HG03025 (cell line): ENCODE results near the gene SMIM38.
"Not testable (repeated sequence)": the region's sequence is repeated elsewhere in the genome, so short reads cannot be mapped to it uniquely, and the experiment has no call there.

Source experiments
- ATAC-seq: cut with Tn5 transposase; IDR thresholded peaks from one replicate; pipeline ENCODE4 v1.9.1; 2021; ENCODE audit warnings: mild to moderate bottlenecking, moderate library complexity; ENCODE audit not compliant: unreplicated experiment, low FRiP score

SMIM38 gene

GRCh38 chr11:69137151-69137844, 18.4 kb upstream of the SMIM38 start:
- no peak for ATAC-seq

GRCh38 chr11:69138265-69138664, 17.5 kb upstream of the SMIM38 start:
- ATAC-seq, result no peak

GRCh38 chr11:69140161-69140560, 15.6 kb upstream of the SMIM38 start:
- not testable (repeated sequence) for ATAC-seq

GRCh38 chr11:69140635-69141034, 15.1 kb upstream of the SMIM38 start:
- no peak for ATAC-seq

GRCh38 chr11:69141742-69142141, 14.0 kb upstream of the SMIM38 start:
- no peak for ATAC-seq

GRCh38 chr11:69142895-69143294, 12.8 kb upstream of the SMIM38 start:
- ATAC-seq, result no peak

- no peak for ATAC-seq
Measured at GRCh38 chr11:69144316-69145049, 11.3 kb upstream of the SMIM38 start.

- ATAC-seq, result no peak
Measured at GRCh38 chr11:69145050-69145380, 10.7 kb upstream of the SMIM38 start.

GRCh38 chr11:69148377-69148762, 7.4 kb upstream of the SMIM38 start:
- ATAC-seq, result no peak

- ATAC-seq, result no peak
Measured at GRCh38 chr11:69148806-69149205, 6.9 kb upstream of the SMIM38 start.

GRCh38 chr11:69149338-69150045, 6.2 kb upstream of the SMIM38 start:
- ATAC-seq, result not testable (repeated sequence)

GRCh38 chr11:69150175-69150574, 5.6 kb upstream of the SMIM38 start:
- no peak for ATAC-seq

- ATAC-seq, result no peak
Measured at GRCh38 chr11:69151836-69152235, 3.9 kb upstream of the SMIM38 start.

- ATAC-seq, result no peak
Measured at GRCh38 chr11:69152733-69153421, 2.9 kb upstream of the SMIM38 start.

- no peak for ATAC-seq
Measured at GRCh38 chr11:69153661-69154060, 2.1 kb upstream of the SMIM38 start.

GRCh38 chr11:69154211-69154913, 1.4 kb upstream of the SMIM38 start:
- ATAC-seq, result no peak

- ATAC-seq, result no peak
Measured at GRCh38 chr11:69154938-69155301, 815 bp upstream of the SMIM38 start.

GRCh38 chr11:69156235-69156639, 502 bp downstream of the SMIM38 start:
- ATAC-seq, result no peak

- ATAC-seq, result no peak
Measured at GRCh38 chr11:69156673-69157155, 979 bp downstream of the SMIM38 start.

GRCh38 chr11:69157156-69157821, 1.6 kb downstream of the SMIM38 start:
- no peak for ATAC-seq
